GM08714 (cell line): ENCODE measurements around the gene RNASE11.

Experiments used
- H3K4me3 ChIP-seq: fragments of 200-500 bp; sonication (Bioruptor generic); 2 replicates; pipeline ENCODE4 v1.5.1; 2014; ENCODE audit warnings: mild to moderate bottlenecking, low read length, inconsistent platforms
- ZNF274 ChIP-seq: IDR thresholded peaks from 2 replicates; pipeline ENCODE4 v1.6.1; 2012; ENCODE audit warnings: mild to moderate bottlenecking, low read depth, low read length

RNASE11 gene

GRCh38 chr14:20587489-20588154 lies at the start of gene RNASE11:
Gene RNASE11 (minus strand): TSS chr14:20588001.
- TF ChIP-seq ZNF274 = no peak
- no peak within 1 kb of the TSS for H3K4me3 ChIP-seq

GRCh38 chr14:20632831-20633691 lies 45.3 kb upstream of the RNASE11 start:
- peak overlapping the region; percentile 68 for H3K4me3 ChIP-seq
- no peak for TF ChIP-seq ZNF274

GRCh38 chr14:20632448-20632830 lies 44.6 kb upstream of the RNASE11 start:
- no peak for TF ChIP-seq ZNF274
- H3K4me3 ChIP-seq = peak overlapping the region; percentile 68

GRCh38 chr14:20631880-20632389 lies 44.1 kb upstream of the RNASE11 start:
- TF ChIP-seq ZNF274 = no peak
- H3K4me3 ChIP-seq = peak overlapping the region; percentile 68

GRCh38 chr14:20631023-20631879 lies 43.5 kb upstream of the RNASE11 start:
- peak overlapping the region; percentile 68 for H3K4me3 ChIP-seq
- TF ChIP-seq ZNF274 = no peak

GRCh38 chr14:20630340-20631022 lies 42.7 kb upstream of the RNASE11 start:
- no peak for TF ChIP-seq ZNF274
- peak overlapping the region; percentile 68 for H3K4me3 ChIP-seq

GRCh38 chr14:20628063-20628854 lies 40.5 kb upstream of the RNASE11 start:
- no peak overlapping the region for H3K4me3 ChIP-seq
- no peak for TF ChIP-seq ZNF274

GRCh38 chr14:20627346-20628027 lies 39.7 kb upstream of the RNASE11 start:
- H3K4me3 ChIP-seq = no peak overlapping the region
- no peak for TF ChIP-seq ZNF274

- no peak for TF ChIP-seq ZNF274
- peak overlapping the region; percentile 65; the same call in 1 of the 2 replicates for H3K4me3 ChIP-seq
Observed at GRCh38 chr14:20626274-20626673, 38.5 kb upstream of the RNASE11 start.

GRCh38 chr14:20624495-20625070 lies 36.8 kb upstream of the RNASE11 start:
- peak overlapping the region; percentile 65 for H3K4me3 ChIP-seq
- no peak for TF ChIP-seq ZNF274

GRCh38 chr14:20623798-20624197 lies 36.0 kb upstream of the RNASE11 start:
- no peak for TF ChIP-seq ZNF274
- H3K4me3 ChIP-seq = peak overlapping the region; percentile 30; the same call in 1 of the 2 replicates

- no peak for TF ChIP-seq ZNF274
- peak overlapping the region; percentile 10; the same call in 1 of the 2 replicates for H3K4me3 ChIP-seq
Observed at GRCh38 chr14:20622816-20623291, 35.1 kb upstream of the RNASE11 start.
